HepG2 (cell line): Measurements from ENCODE around the gene ZCCHC17. TPM values are rescaled to one million over a fixed set of nuclear protein-coding genes. Genes with fewer than 3 reads are reported as not detected.

Experiments
- ATAD3A ChIP-seq: sonication (generic); formaldehyde crosslinking; IDR thresholded peaks from 2 replicates; pipeline ENCODE4 v1.4.0; 2020; ENCODE audit warnings: missing genetic modification reagents
- CREM ChIP-seq, 2 experiments: sonication (generic) in 1 of 2; formaldehyde crosslinking in 1 of 2; IDR thresholded peaks; 2 replicates each; pipeline versions ENCODE4 v1.4.0 to v1.6.1; 2016 to 2020; ENCODE audit warnings: antibody characterized with exemption in 1 of 2, mild to moderate bottlenecking in 1 of 2, missing genetic modification reagents in 1 of 2
- E2F1 ChIP-seq: sonication (generic); formaldehyde crosslinking; IDR thresholded peaks from 2 replicates; pipeline ENCODE4 v1.5.0; 2020; ENCODE audit warnings: missing genetic modification reagents
- FOXP1 ChIP-seq, 2 experiments: fragments of 450-650 bp in 1 of 2; IDR thresholded peaks; 2 replicates each; pipeline ENCODE4 v1.6.1; 2017 to 2018; ENCODE audit warnings: antibody characterized with exemption in 1 of 2
- GPN1 ChIP-seq: sonication (generic); formaldehyde crosslinking; IDR thresholded peaks from 2 replicates; pipeline ENCODE4 v1.5.1; 2020; ENCODE audit warnings: missing genetic modification reagents, borderline replicate concordance
- JUNB ChIP-seq: sonication (generic); formaldehyde crosslinking; IDR thresholded peaks from 2 replicates; pipeline ENCODE4 v1.8.0; 2022; ENCODE audit warnings: missing genetic modification reagents, mild to moderate bottlenecking, borderline replicate concordance
- KDM3A ChIP-seq: IDR thresholded peaks from 2 replicates; pipeline ENCODE4 v1.6.1; 2018; ENCODE audit warnings: low read depth, missing compliant biosample characterization
- MTA1 ChIP-seq: sonication (generic); formaldehyde crosslinking; IDR thresholded peaks from 2 replicates; pipeline ENCODE4 v1.4.0; 2020; ENCODE audit warnings: missing genetic modification reagents, mild to moderate bottlenecking, borderline replicate concordance
- NCOA5 ChIP-seq: sonication (generic); formaldehyde crosslinking; IDR thresholded peaks from 2 replicates; pipeline ENCODE4 v1.4.0; 2020; ENCODE audit warnings: missing genetic modification reagents
- NFE2L1 ChIP-seq: sonication (generic); formaldehyde crosslinking; IDR thresholded peaks from 2 replicates; pipeline ENCODE4 v1.4.0; 2020; ENCODE audit warnings: missing genetic modification reagents, mild to moderate bottlenecking, borderline replicate concordance
- NFIB ChIP-seq: sonication (generic); formaldehyde crosslinking; IDR thresholded peaks from 2 replicates; pipeline ENCODE4 v1.9.0; 2021; ENCODE audit warnings: missing genetic modification reagents, mild to moderate bottlenecking, borderline replicate concordance
- TSC22D2 ChIP-seq: sonication (generic); formaldehyde crosslinking; IDR thresholded peaks from 2 replicates; pipeline ENCODE4 v1.5.1; 2020; ENCODE audit warnings: missing genetic modification reagents, mild to moderate bottlenecking, borderline replicate concordance
- ZBTB7A ChIP-seq: sonication (generic); formaldehyde crosslinking; IDR thresholded peaks from 2 replicates; pipeline ENCODE4 v1.8.0; 2022; ENCODE audit warnings: mild to moderate bottlenecking, missing genetic modification reagents
- ZFX ChIP-seq: sonication (generic); formaldehyde crosslinking; IDR thresholded peaks from 2 replicates; pipeline ENCODE4 v1.4.0; 2020; ENCODE audit warnings: mild to moderate bottlenecking, low read depth, missing genetic modification reagents, moderate library complexity
- ZNF224 ChIP-seq: sonication (generic); formaldehyde crosslinking; IDR thresholded peaks from 2 replicates; pipeline ENCODE4 v1.5.0; 2020; ENCODE audit warnings: mild to moderate bottlenecking, missing genetic modification reagents
- ZNF280B ChIP-seq: sonication (generic); formaldehyde crosslinking; IDR thresholded peaks from 2 replicates; pipeline ENCODE4 v1.5.0; 2020; ENCODE audit warnings: missing genetic modification reagents, mild to moderate bottlenecking, borderline replicate concordance
- ZNF333 ChIP-seq: sonication (generic); formaldehyde crosslinking; IDR thresholded peaks from 2 replicates; pipeline ENCODE4 v1.4.0; 2020; ENCODE audit warnings: mild to moderate bottlenecking, missing genetic modification reagents, borderline replicate concordance
- ZNF446 ChIP-seq: sonication (generic); formaldehyde crosslinking; IDR thresholded peaks from 2 replicates; pipeline ENCODE4 v1.5.0; 2020; ENCODE audit warnings: mild to moderate bottlenecking, missing genetic modification reagents
- ZNF558 ChIP-seq: sonication (generic); formaldehyde crosslinking; IDR thresholded peaks from 2 replicates; pipeline ENCODE4 v1.9.0; 2022; ENCODE audit warnings: mild to moderate bottlenecking, missing genetic modification reagents, borderline replicate concordance
- ZNF704 ChIP-seq: sonication (generic); formaldehyde crosslinking; IDR thresholded peaks from 2 replicates; pipeline ENCODE4 v1.8.1; 2023; ENCODE audit warnings: mild to moderate bottlenecking, inconsistent platforms, moderate library complexity, missing genetic modification reagents, borderline replicate concordance
- ZNF841 ChIP-seq: sonication (generic); formaldehyde crosslinking; IDR thresholded peaks from 2 replicates; pipeline ENCODE4 v1.8.1; 2023; ENCODE audit warnings: missing genetic modification reagents, borderline replicate concordance
- ZSCAN25 ChIP-seq: sonication (generic); formaldehyde crosslinking; IDR thresholded peaks from 2 replicates; pipeline ENCODE4 v1.8.0; 2022; ENCODE audit warnings: mild to moderate bottlenecking, missing genetic modification reagents
- polyA plus RNA-seq, 8 experiments: library from polyadenylated mRNA; depleted of rRNA in 3 of 8; stranded (reverse) in 7 of 8; unstranded in 1 of 8; fragments of >200 nt; fragmentation: Illumina TruSeq in 4 of 8; extraction: Trizol in 4 of 8; gene quantifications; 2 replicates each; pipeline versions ENCODE4 v1.2.1 to v1.2.3, GENCODE V29; 2011 to 2016; ENCODE audit warnings: low read depth in 4 of 8, missing spikeins in 1 of 8, mixed read lengths in 1 of 8; ENCODE audit not compliant: insufficient read depth in 1 of 8
- total RNA-seq, 5 experiments: library from RNA; depleted of rRNA; stranded (reverse); fragments of >200 nt; fragmentation: Illumina TruSeq; extraction: Trizol; gene quantifications; 2 replicates each; pipeline ENCODE4 v1.2.3, GENCODE V29; 2016; ENCODE audit warnings: low read depth in 1 of 5
- TF ChIP-seq, protein P1 (sequence below): sonication (generic); formaldehyde crosslinking; IDR thresholded peaks from 2 replicates; pipeline ENCODE4 v1.5.0; 2020; ENCODE audit warnings: mild to moderate bottlenecking, missing genetic modification reagents, moderate library complexity

Gene ZCCHC17
- total and polyA plus RNA-seq, 2 of the 13 experiments (the other 11 are each of a cell fraction or from before 2014, with no cell fraction given): 20.5 to 53.0 TPM

GRCh38 chr1:31394584-31395193, 97.9 kb downstream of the ZCCHC17 start (continued):
- TF ChIP-seq ZNF446 (CRISPR knock-in tag): no peak
- TF ChIP-seq FOXP1 (IDR thresholded peaks at IDR 0.05): no peak
- no peak for TF ChIP-seq FOXP1 (CRISPR knock-in tag; IDR thresholded peaks at IDR 0.05)
- no peak for TF ChIP-seq NFE2L1
- TF ChIP-seq KDM3A (CRISPR knock-in tag): 0 out of 2 replicates have a peak, but pooled peaks have one; percentile 50
- no peak for TF ChIP-seq MTA1 (CRISPR knock-in tag)
- TF ChIP-seq, protein P1, sequence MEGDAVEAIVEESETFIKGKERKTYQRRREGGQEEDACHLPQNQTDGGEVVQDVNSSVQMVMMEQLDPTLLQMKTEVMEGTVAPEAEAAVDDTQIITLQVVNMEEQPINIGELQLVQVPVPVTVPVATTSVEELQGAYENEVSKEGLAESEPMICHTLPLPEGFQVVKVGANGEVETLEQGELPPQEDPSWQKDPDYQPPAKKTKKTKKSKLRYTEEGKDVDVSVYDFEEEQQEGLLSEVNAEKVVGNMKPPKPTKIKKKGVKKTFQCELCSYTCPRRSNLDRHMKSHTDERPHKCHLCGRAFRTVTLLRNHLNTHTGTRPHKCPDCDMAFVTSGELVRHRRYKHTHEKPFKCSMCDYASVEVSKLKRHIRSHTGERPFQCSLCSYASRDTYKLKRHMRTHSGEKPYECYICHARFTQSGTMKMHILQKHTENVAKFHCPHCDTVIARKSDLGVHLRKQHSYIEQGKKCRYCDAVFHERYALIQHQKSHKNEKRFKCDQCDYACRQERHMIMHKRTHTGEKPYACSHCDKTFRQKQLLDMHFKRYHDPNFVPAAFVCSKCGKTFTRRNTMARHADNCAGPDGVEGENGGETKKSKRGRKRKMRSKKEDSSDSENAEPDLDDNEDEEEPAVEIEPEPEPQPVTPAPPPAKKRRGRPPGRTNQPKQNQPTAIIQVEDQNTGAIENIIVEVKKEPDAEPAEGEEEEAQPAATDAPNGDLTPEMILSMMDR: peak; percentile 96
- TF ChIP-seq ATAD3A (CRISPR knock-in tag): no peak
- no peak for TF ChIP-seq GPN1
- no peak for TF ChIP-seq ZNF280B (CRISPR knock-in tag)
- no peak for TF ChIP-seq ZNF558 (CRISPR knock-in tag)
- no peak for TF ChIP-seq NFIB
- TF ChIP-seq ZNF333 (CRISPR knock-in tag): no peak
- TF ChIP-seq E2F1 (CRISPR knock-in tag): 0 out of 2 replicates have a peak, but pooled peaks have one; percentile 21
- no peak; the same call in 1 of the 2 replicates for TF ChIP-seq ZFX (CRISPR knock-in tag)
- no peak for TF ChIP-seq JUNB (CRISPR knock-in tag)
- TF ChIP-seq CREM (IDR thresholded peaks at IDR 0.05): no peak
- TF ChIP-seq CREM (CRISPR knock-in tag; IDR thresholded peaks at IDR 0.05): no peak
- TF ChIP-seq ZNF224 (CRISPR knock-in tag): no peak
- no peak for TF ChIP-seq ZNF704 (CRISPR knock-in tag)
- TF ChIP-seq NCOA5 (CRISPR knock-in tag): no peak
- no peak for TF ChIP-seq ZBTB7A
- TF ChIP-seq ZSCAN25 (CRISPR knock-in tag): peak; percentile 69
- TF ChIP-seq TSC22D2 (CRISPR knock-in tag): peak; percentile 42; the same call in 1 of the 2 replicates
- TF ChIP-seq ZNF841 (CRISPR knock-in tag): no peak
